Brain microvascular endothelial cell (primary cell): ENCODE results near the gene BAHD1.

ENCODE experiments used
- DNase-seq: peaks from one replicate; pipeline ENCODE4 v3.0.0-alpha.2; 2020
- H3K27ac ChIP-seq: fragments of 250-450 bp; sonication (Bioruptor Pico); 2 replicates; pipeline ENCODE4 v1.5.1; 2020; ENCODE audit warnings: mild to moderate bottlenecking, moderate library complexity
- H3K27me3 ChIP-seq: fragments of 250-450 bp; sonication (Bioruptor Pico); replicated peaks from 2 replicates; pipeline ENCODE4 v1.5.1; 2020; ENCODE audit warnings: mild to moderate bottlenecking
- H3K36me3 ChIP-seq: fragments of 250-450 bp; sonication (Bioruptor Pico); replicated peaks from 2 replicates; pipeline ENCODE4 v1.5.1; 2020; ENCODE audit warnings: mild to moderate bottlenecking
- H3K4me3 ChIP-seq: 2 replicates; pipeline ENCODE4 v1.5.1; 2011; ENCODE audit warnings: low read depth, mild to moderate bottlenecking, control low read depth, low read length, moderate library complexity
- CTCF ChIP-seq: IDR thresholded peaks from 2 replicates; pipeline ENCODE4 v1.5.1; 2011; ENCODE audit warnings: low read depth, mild to moderate bottlenecking, moderate library complexity, low read length, control low read depth, inconsistent platforms; ENCODE audit errors: missing control alignments
- in situ Hi-C: cut with HindIII; loops from 2 replicates; pipeline ENCODE4 v1.10.0; 2017; ENCODE audit warnings: low sequenced_read_pairs, low pct_ligation_motif_present

BAHD1 gene

GRCh38 chr15:40459391-40460015 lies 18.8 kb downstream of the BAHD1 start:
- Histone ChIP-seq H3K27me3 (no peaks in the 10 kb centered on the region), H3K27ac (no peak overlapping the region), H3K4me3 (no peak overlapping the region), H3K36me3 (peaks cover 28% of the 10 kb centered on the region)
- no peak for TF ChIP-seq CTCF
- DNase-seq, result no peak
- in situ Hi-C loops, result no loop called here

GRCh38 chr15:40460404-40460803 lies 19.7 kb downstream of the BAHD1 start:
- no peak for DNase-seq
- H3K27me3 ChIP-seq, result no peaks in the 10 kb centered on the region
- H3K36me3 ChIP-seq, result peaks cover 33% of the 10 kb centered on the region
- no peak overlapping the region for H3K27ac ChIP-seq
- H3K4me3 ChIP-seq, result no peak overlapping the region
- in situ Hi-C loops, result no loop called here
- TF ChIP-seq CTCF, result no peak

- no peak for DNase-seq
- Histone ChIP-seq H3K27ac (no peak overlapping the region), H3K27me3 (no peaks in the 10 kb centered on the region), H3K4me3 (no peak overlapping the region), H3K36me3 (peaks cover 38% of the 10 kb centered on the region)
- in situ Hi-C loops, result no loop called here
- no peak for TF ChIP-seq CTCF
Observed at GRCh38 chr15:40461958-40462357, 21.2 kb downstream of the BAHD1 start.

DNA sequence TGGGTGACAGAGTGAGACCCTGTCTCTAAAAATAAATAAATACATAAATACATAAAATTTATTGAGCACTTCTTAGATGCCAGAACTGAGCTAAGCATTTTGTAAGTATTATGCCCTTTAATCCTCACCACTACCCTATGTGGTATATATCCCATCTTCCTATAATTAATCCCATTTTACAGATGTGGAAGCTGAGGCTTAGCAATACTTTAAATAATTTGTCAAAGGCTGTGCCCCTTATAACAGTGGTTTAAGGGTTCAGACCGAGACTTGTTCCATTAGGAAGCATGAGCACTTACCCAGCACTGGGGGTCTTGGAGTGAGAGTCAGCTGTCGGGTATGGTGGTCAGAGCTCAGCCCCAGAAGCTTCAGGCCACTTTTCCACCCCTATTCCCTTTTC lies 22.5 kb downstream of the BAHD1 start:
- DNase-seq, result no peak
- in situ Hi-C loops, result no loop called here
- Histone ChIP-seq H3K27me3 (no peaks in the 10 kb centered on the region), H3K27ac (no peak overlapping the region), H3K4me3 (no peak overlapping the region), H3K36me3 (peaks cover 38% of the 10 kb centered on the region)
- TF ChIP-seq CTCF, result no peak

GRCh38 chr15:40463886-40464545 lies 23.3 kb downstream of the BAHD1 start:
- no peak overlapping the region for H3K27ac ChIP-seq
- no peaks in the 10 kb centered on the region for H3K27me3 ChIP-seq
- no peak for DNase-seq
- no peak overlapping the region for H3K4me3 ChIP-seq
- no peak for TF ChIP-seq CTCF
- H3K36me3 ChIP-seq, result peaks cover 38% of the 10 kb centered on the region
- in situ Hi-C loops, result no loop called here
